Measurements from ENCODE around the gene PDE8A. TPM values are rescaled to one million over a fixed set of nuclear protein-coding genes. Genes with fewer than 3 reads are reported as not detected.

Gene PDE8A
- total and polyA plus RNA-seq, 2 donors (not counting 3 experiments of a cell fraction or from before 2014, with no cell fraction given) = 21.3 to 45.7 TPM

- ChIA-PET CTCF (no interaction called here), POLR2A (no interaction called here)
- no peaks in the 10 kb centered on the region for H3K36me3 ChIP-seq (ENCODE audit: control insufficient read depth in 2 of 2, extremely low read depth in 1 of 2, insufficient read depth in 2 of 2, low read length in 2 of 2)
- DNase-seq (ENCODE audit: low read depth, low spot score) = no peak
- no peak overlapping the region for H3K9ac ChIP-seq (replicated peaks; ENCODE audit: extremely low read depth, insufficient read depth, low read length)
- peaks cover 6% of the 10 kb centered on the region for H3K4me1 ChIP-seq (ENCODE audit: control insufficient read depth, extremely low read depth, insufficient read depth, low read length)
- no peaks in the 10 kb centered on the region for H3K27me3 ChIP-seq (ENCODE audit: control insufficient read depth in 2 of 2, insufficient read depth in 2 of 2, low read length in 2 of 2)
- no peaks in the 10 kb centered on the region for H3K79me2 ChIP-seq (ENCODE audit: control insufficient read depth, insufficient read depth, low read length)
- no peak overlapping the region for H3K4me3 ChIP-seq (replicated peaks in 1 of 3; ENCODE audit: insufficient read depth in 1 of 3, low read depth in 1 of 3, low read length in 3 of 3)
- H2AFZ ChIP-seq (ENCODE audit: low read depth, low read length) = no peak overlapping the region
- no peak overlapping the region for H3K27ac ChIP-seq (ENCODE audit: insufficient read depth, low read depth, low read length)
- FAIRE-seq = no peak
- dilution Hi-C loops (cut with MboI; ENCODE audit: extremely low pct_ligation_motif_present, low sequenced_read_pairs) = no loop called here
- H3K4me2 ChIP-seq (ENCODE audit: insufficient read depth, low read length) = no peak overlapping the region
- peaks cover 2% of the 10 kb centered on the region for H3K9me3 ChIP-seq (replicated peaks; ENCODE audit: control insufficient read depth, insufficient read depth, low read length)
- no peaks in the 10 kb centered on the region for H3K9me1 ChIP-seq (replicated peaks; ENCODE audit: control insufficient read depth, extremely low read depth, insufficient read depth, low read length)
- BruUV-seq (replicated peaks) = no TSS peak
- TF ChIP-seq EZH2 (IDR thresholded peaks at IDR 0.05; ENCODE audit: borderline replicate concordance, low read depth, low read length, severe bottlenecking) = no peak
- no peak for TF ChIP-seq FOS (IDR thresholded peaks at IDR 0.05; ENCODE audit: borderline replicate concordance, insufficient read depth, low read length)
- TF ChIP-seq POLR2AphosphoS5 (IDR thresholded peaks at IDR 0.05; ENCODE audit: insufficient read depth, low read depth, low read length) = no peak
- TF ChIP-seq POLR2A (IDR thresholded peaks at IDR 0.05; ENCODE audit: low read depth, low read length) = no peak
- TF ChIP-seq CTCF (IDR thresholded peaks at IDR 0.05; ENCODE audit: extremely low read depth in 1 of 2, insufficient read depth in 1 of 2, low read depth in 1 of 2, low read length in 2 of 2) = no peak
- TF ChIP-seq, protein P1, sequence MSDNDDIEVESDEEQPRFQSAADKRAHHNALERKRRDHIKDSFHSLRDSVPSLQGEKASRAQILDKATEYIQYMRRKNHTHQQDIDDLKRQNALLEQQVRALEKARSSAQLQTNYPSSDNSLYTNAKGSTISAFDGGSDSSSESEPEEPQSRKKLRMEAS (IDR thresholded peaks at IDR 0.05; ENCODE audit: insufficient read depth, insufficient read length) = no peak
- no peak for TF ChIP-seq MYC (IDR thresholded peaks at IDR 0.05; ENCODE audit: low read depth, low read length)
- TF ChIP-seq GATA2 (IDR thresholded peaks at IDR 0.05; ENCODE audit: insufficient read depth, insufficient read length, low read depth, low read length) = no peak
- TF ChIP-seq JUN (IDR thresholded peaks at IDR 0.05; ENCODE audit: borderline replicate concordance, insufficient read depth, insufficient read length, low read depth) = no peak
- intact Hi-C loops (cut with micrococcal nuclease) = no loop called here
- H4K20me1 ChIP-seq (replicated peaks; ENCODE audit: control insufficient read depth, extremely low read depth, insufficient read depth, low read length) = no peaks in the 10 kb centered on the region
Observed at GRCh38 chr15:85174521-85174920, 192.9 kb downstream of the PDE8A start.
